ENCODE measurements around the gene LPAR6.
A peak's percentile ranks its signal among the peaks of the same experiment; 100 is the strongest.
"Not testable (repeated sequence)": the region's sequence is repeated elsewhere in the genome, so short reads cannot be mapped to it uniquely, and the experiment has no call there.

Gene LPAR6

GRCh38 chr13:48412881-48413351, at the start of gene LPAR6:
TSS of gene LPAR6 (minus strand) at chr13:48413113. CDS start at chr13:48412423, 690 bp downstream.
- peak within 1 kb of the TSS; percentile 39 to 52 (median 44) for H3K4me3 ChIP-seq
- H3K27ac ChIP-seq = peak within 1 kb of the TSS; percentile 26 to 95 (median 82)

GRCh38 chr13:48457578-48458242, 44.8 kb upstream of the LPAR6 start:
- H3K4me3 ChIP-seq = no peak overlapping the region
- H3K27ac ChIP-seq = no peak overlapping the region

- Histone ChIP-seq H3K27ac (no peak overlapping the region), H3K4me3 (no peak overlapping the region)
These were observed 43.6 kb upstream of the LPAR6 start for GRCh38 chr13:48456546-48456945.

- H3K27ac ChIP-seq, H3K4me3 ChIP-seq: not testable (repeated sequence)
These were observed 38.3 kb upstream of the LPAR6 start for GRCh38 chr13:48451196-48451595.

GRCh38 chr13:48449656-48450055, 36.7 kb upstream of the LPAR6 start:
- peak overlapping the region in 15 of 21 experiments; percentile 4 to 83 (median 45) for H3K27ac ChIP-seq
- no peak overlapping the region for H3K4me3 ChIP-seq

- peak overlapping the region in 1 of 7 experiments; percentile 9 for H3K4me3 ChIP-seq
- peak overlapping the region in 16 of 21 experiments; percentile 4 to 83 (median 48) for H3K27ac ChIP-seq
These were observed 36.2 kb upstream of the LPAR6 start for GRCh38 chr13:48448959-48449614.

GRCh38 chr13:48448285-48448958, 35.5 kb upstream of the LPAR6 start:
- Histone ChIP-seq H3K27ac (peak overlapping the region in 15 of 21 experiments; percentile 5 to 83 (median 41)), H3K4me3 (no peak overlapping the region)

GRCh38 chr13:48446464-48446863, 33.6 kb upstream of the LPAR6 start:
- Histone ChIP-seq H3K4me3 (no peak overlapping the region), H3K27ac (peak overlapping the region in 6 of 21 experiments; percentile 12 to 42 (median 25))

- Histone ChIP-seq H3K27ac (peak overlapping the region in 3 of 21 experiments; percentile 26 to 55 (median 28)), H3K4me3 (no peak overlapping the region)
These were observed 30.7 kb upstream of the LPAR6 start for GRCh38 chr13:48443442-48444208.

GRCh38 chr13:48437371-48437770, 24.5 kb upstream of the LPAR6 start:
- Histone ChIP-seq H3K4me3 (no peak overlapping the region), H3K27ac (peak overlapping the region in 17 of 21 experiments; percentile 29 to 81 (median 56))

- H3K4me3 ChIP-seq = no peak overlapping the region
- peak overlapping the region in 17 of 21 experiments; percentile 8 to 81 (median 56) for H3K27ac ChIP-seq
These were observed 23.9 kb upstream of the LPAR6 start for GRCh38 chr13:48436661-48437288.

- Histone ChIP-seq H3K4me3 (no peak overlapping the region), H3K27ac (peak overlapping the region in 4 of 21 experiments; percentile 4 to 8 (median 6))
These were observed 21.3 kb upstream of the LPAR6 start for GRCh38 chr13:48434200-48434599.

- H3K4me3 ChIP-seq = no peak overlapping the region
- H3K27ac ChIP-seq = peak overlapping the region in 17 of 21 experiments; percentile 1 to 75 (median 47)
These were observed 19.2 kb upstream of the LPAR6 start for GRCh38 chr13:48431987-48432615.

- H3K4me3 ChIP-seq = no peak overlapping the region
These were observed 18.5 kb upstream of the LPAR6 start for GRCh38 chr13:48431431-48431830.

GRCh38 chr13:48429886-48430285, 17.0 kb upstream of the LPAR6 start:
- H3K4me3 ChIP-seq = no peak overlapping the region
- H3K27ac ChIP-seq = peak overlapping the region in 4 of 21 experiments; percentile 11 to 68 (median 34)

More at GRCh38 chr13:48431431-48431830, 18.5 kb upstream of the LPAR6 start:
- H3K27ac ChIP-seq = peak overlapping the region in 17 of 21 experiments; percentile 1 to 75 (median 47)

GRCh38 chr13:48429036-48429435, 16.1 kb upstream of the LPAR6 start:
- Histone ChIP-seq H3K4me3 (no peak overlapping the region), H3K27ac (peak overlapping the region in 3 of 21 experiments; percentile 11 to 43 (median 25))

GRCh38 chr13:48426755-48427298, 13.9 kb upstream of the LPAR6 start:
- not testable (repeated sequence) for H3K27ac ChIP-seq, H3K4me3 ChIP-seq

GRCh38 chr13:48426052-48426451, 13.1 kb upstream of the LPAR6 start:
- Histone ChIP-seq H3K4me3 (no peak overlapping the region), H3K27ac (peak overlapping the region in 1 of 21 experiments; percentile 11)
